Fibroblast of the aortic adventitia (primary cell): ENCODE results near the gene EEPD1. TPM values are rescaled to one million over a fixed set of nuclear protein-coding genes. Genes with fewer than 3 reads are reported as not detected.

Experiments
- DNase-seq: peaks from one replicate; pipeline ENCODE4 v3.0.0-alpha.2; 2010; ENCODE audit warnings: low read depth
- H3K4me3 ChIP-seq: 2 replicates; pipeline ENCODE4 v1.5.1; 2011; ENCODE audit warnings: low read depth, mild to moderate bottlenecking, control low read depth, low read length, moderate library complexity
- small RNA-seq: library from RNA; depleted of rRNA; stranded (forward); fragments of <200 nt; gene quantifications from one replicate; pipeline ENCODE3, GENCODE V24; 2012
- total RNA-seq: library from RNA; depleted of rRNA; stranded (reverse); fragments of >200 nt; gene quantifications from 2 replicates; pipeline ENCODE4 v1.2.3, GENCODE V29; 2012; ENCODE audit warnings: low replicate concordance
- TF ChIP-seq, protein P1 (sequence below): IDR thresholded peaks from 2 replicates; pipeline ENCODE4 v1.5.1; 2011; ENCODE audit warnings: mild to moderate bottlenecking, low read length, control low read depth, inconsistent platforms; ENCODE audit not compliant: insufficient read depth

Gene EEPD1
- total RNA-seq, 1 donor: 5.2 TPM

DNA sequence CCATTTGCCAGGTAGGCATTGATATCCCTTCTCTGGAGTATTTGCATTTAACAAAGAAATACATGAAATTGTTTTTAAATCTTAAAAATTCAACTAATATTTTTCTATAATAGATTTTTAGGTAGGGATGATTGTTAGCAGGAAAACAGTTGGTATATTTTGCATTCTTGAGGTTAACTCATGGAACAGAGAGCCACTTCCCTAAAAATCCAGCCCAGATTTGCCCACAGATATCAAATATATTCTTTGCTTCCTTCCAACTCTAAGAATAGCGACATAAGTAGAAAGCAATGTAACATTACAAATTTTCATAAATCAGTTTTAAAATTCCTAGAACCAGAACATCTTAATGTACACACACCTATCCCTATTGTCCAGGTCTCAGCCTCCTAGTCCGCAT is 191.6 kb downstream of the EEPD1 start:
- no peak overlapping the region for H3K4me3 ChIP-seq
- no peak for DNase-seq
- TF ChIP-seq, protein P1, sequence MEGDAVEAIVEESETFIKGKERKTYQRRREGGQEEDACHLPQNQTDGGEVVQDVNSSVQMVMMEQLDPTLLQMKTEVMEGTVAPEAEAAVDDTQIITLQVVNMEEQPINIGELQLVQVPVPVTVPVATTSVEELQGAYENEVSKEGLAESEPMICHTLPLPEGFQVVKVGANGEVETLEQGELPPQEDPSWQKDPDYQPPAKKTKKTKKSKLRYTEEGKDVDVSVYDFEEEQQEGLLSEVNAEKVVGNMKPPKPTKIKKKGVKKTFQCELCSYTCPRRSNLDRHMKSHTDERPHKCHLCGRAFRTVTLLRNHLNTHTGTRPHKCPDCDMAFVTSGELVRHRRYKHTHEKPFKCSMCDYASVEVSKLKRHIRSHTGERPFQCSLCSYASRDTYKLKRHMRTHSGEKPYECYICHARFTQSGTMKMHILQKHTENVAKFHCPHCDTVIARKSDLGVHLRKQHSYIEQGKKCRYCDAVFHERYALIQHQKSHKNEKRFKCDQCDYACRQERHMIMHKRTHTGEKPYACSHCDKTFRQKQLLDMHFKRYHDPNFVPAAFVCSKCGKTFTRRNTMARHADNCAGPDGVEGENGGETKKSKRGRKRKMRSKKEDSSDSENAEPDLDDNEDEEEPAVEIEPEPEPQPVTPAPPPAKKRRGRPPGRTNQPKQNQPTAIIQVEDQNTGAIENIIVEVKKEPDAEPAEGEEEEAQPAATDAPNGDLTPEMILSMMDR: no peak

- no peak for DNase-seq
- TF ChIP-seq, protein P1: no peak
- H3K4me3 ChIP-seq: no peak overlapping the region
Observed at GRCh38 chr7:36346260-36346831, 193.3 kb downstream of the EEPD1 start.

DNA sequence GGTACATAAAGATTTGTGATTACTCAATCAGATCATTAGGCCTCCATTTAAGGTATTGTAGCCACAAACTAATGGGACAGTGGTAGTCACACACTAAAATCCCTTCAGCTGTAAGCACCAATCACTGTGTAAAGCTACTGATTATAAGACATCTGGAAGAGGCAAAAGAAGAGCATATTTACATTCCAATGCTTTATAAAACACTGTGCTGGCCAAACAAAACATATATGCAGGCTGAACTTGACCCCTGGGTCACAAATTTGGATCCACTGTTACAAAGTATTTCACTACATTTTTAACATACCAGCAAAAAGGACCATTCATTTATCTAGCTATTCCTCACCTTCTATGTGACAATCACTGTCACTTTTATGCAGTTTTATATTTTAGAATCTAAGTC is 195.2 kb downstream of the EEPD1 start:
- peak; percentile 38 for DNase-seq
- TF ChIP-seq, protein P1: no peak
- no peak overlapping the region for H3K4me3 ChIP-seq

GRCh38 chr7:36348771-36349170 is 195.7 kb downstream of the EEPD1 start:
- no peak for DNase-seq
- no peak overlapping the region for H3K4me3 ChIP-seq
- TF ChIP-seq, protein P1: no peak

- DNase-seq: no peak
- H3K4me3 ChIP-seq: no peak overlapping the region
- TF ChIP-seq, protein P1: no peak
Observed at GRCh38 chr7:36349626-36350025, 196.6 kb downstream of the EEPD1 start.

Small RNAs within 50 kb of the gene (small RNA-seq; reads per million reads assigned to genes)
- gene AC006960.1: not detected
- not detected for gene AC007327.1
- not detected for gene RF00019

Other genes with a start within 250 kb of the EEPD1 start
- 9.1 and 171 TPM in 2 replicates for gene ANLN, start 236.6 kb downstream of the EEPD1 start, total RNA-seq